GM15510 (cell line): ENCODE data around the gene LCOR.

Experiments
- POLR2A ChIP-seq: IDR thresholded peaks from 3 replicates; pipeline ENCODE4 v1.6.1; 2011; ENCODE audit warnings: borderline replicate concordance; ENCODE audit not compliant: insufficient read length; ENCODE audit errors: extremely low read depth

Gene LCOR

GRCh38 chr10:96833220-96834001 lies 1.3 kb downstream of the LCOR start:
- TF ChIP-seq POLR2A, result no peak

GRCh38 chr10:96834120-96834519 lies 2.0 kb downstream of the LCOR start:
- TF ChIP-seq POLR2A, result no peak

- no peak for TF ChIP-seq POLR2A
Observed at GRCh38 chr10:96835899-96836298, 3.8 kb downstream of the LCOR start.

- TF ChIP-seq POLR2A, result no peak
Observed at GRCh38 chr10:96838529-96838928, 6.4 kb downstream of the LCOR start.

GRCh38 chr10:96840841-96841518 lies 8.9 kb downstream of the LCOR start:
- TF ChIP-seq POLR2A, result no peak

GRCh38 chr10:96842896-96843723 lies 11.0 kb downstream of the LCOR start:
- no peak for TF ChIP-seq POLR2A

- TF ChIP-seq POLR2A, result no peak
Observed at GRCh38 chr10:96843823-96844222, 11.7 kb downstream of the LCOR start.

GRCh38 chr10:96846395-96846794 lies 14.3 kb downstream of the LCOR start:
- no peak for TF ChIP-seq POLR2A

- TF ChIP-seq POLR2A, result no peak
Observed at GRCh38 chr10:96846926-96847325, 14.8 kb downstream of the LCOR start.

- TF ChIP-seq POLR2A, result no peak
Observed at GRCh38 chr10:96850113-96850512, 18.0 kb downstream of the LCOR start.

GRCh38 chr10:96850825-96851224 lies 18.7 kb downstream of the LCOR start:
- TF ChIP-seq POLR2A, result no peak

- no peak for TF ChIP-seq POLR2A
Observed at GRCh38 chr10:96851281-96851680, 19.2 kb downstream of the LCOR start.

GRCh38 chr10:96856317-96856716 lies 24.2 kb downstream of the LCOR start:
- no peak for TF ChIP-seq POLR2A

- no peak for TF ChIP-seq POLR2A
Observed at GRCh38 chr10:96857301-96858012, 25.4 kb downstream of the LCOR start.
